Thyroid gland (tissue), 4 donors: ENCODE results near the gene KIAA0586. TPM values are rescaled to one million over a fixed set of nuclear protein-coding genes. Genes with fewer than 3 reads are reported as not detected.

ENCODE experiments used
- DNase-seq, 2 donors: peaks; one replicate each; pipeline ENCODE4 v3.0.0-alpha.2; 2019
- H3K27ac ChIP-seq, 3 donors: fragments of 200-600 bp; sonication (generic); 1 replicate in 2 of 3; 2 replicates in 1 of 3; pipeline ENCODE4 v1.5.1; 2016 to 2019; ENCODE audit warnings: mild to moderate bottlenecking in 1 of 3, moderate library complexity in 1 of 3
- H3K27me3 ChIP-seq: fragments of 200-600 bp; sonication (generic); one replicate; pipeline ENCODE4 v1.5.1; 2019
- H3K36me3 ChIP-seq, 2 donors: fragments of 200-600 bp; sonication (generic); one replicate each; pipeline ENCODE4 v1.5.1; 2016 to 2019
- H3K4me1 ChIP-seq, 2 donors: fragments of 200-600 bp; sonication (generic); one replicate each; pipeline ENCODE4 v1.5.1; 2017 to 2019
- H3K4me3 ChIP-seq, 3 donors: fragments of 200-600 bp; sonication (generic); replicated peaks in 1 of 3; 1 replicate in 2 of 3; 2 replicates in 1 of 3; pipeline ENCODE4 v1.5.1; 2016; ENCODE audit warnings: mild to moderate bottlenecking in 1 of 3
- H3K9me3 ChIP-seq: fragments of 200-600 bp; sonication (generic); one replicate; pipeline ENCODE4 v1.5.1; 2017
- CTCF ChIP-seq, 6 experiments: fragments of 200-600 bp in 3 of 6; fragments of 450-650 bp in 3 of 6; sonication (generic) in 3 of 6; IDR thresholded peaks; one replicate each; pipeline ENCODE4 v1.5.1; 2016 to 2019; ENCODE audit warnings: antibody characterized with exemption in 6 of 6, mild to moderate bottlenecking in 2 of 6, inconsistent platforms in 1 of 6, moderate library complexity in 1 of 6
- POLR2A ChIP-seq, 2 donors: fragments of 450-650 bp; IDR thresholded peaks; one replicate each; pipeline ENCODE4 v1.6.1; 2017; ENCODE audit warnings: antibody characterized with exemption in 2 of 2, mild to moderate bottlenecking in 2 of 2, moderate library complexity in 1 of 2
- WGBS, 2 donors: methylation state at CpG; one replicate each; pipeline ENCODE4 v1.1.5; 2017; 5-methylcytosine and 5-hydroxymethylcytosine counted together
- intact Hi-C: fragments of 100-400 bp; cut with DNase I; formaldehyde crosslinking; loops from one replicate; pipeline ENCODE4 v1.15.1; 2023
- total RNA-seq, 4 donors: library from RNA; depleted of rRNA; stranded (reverse); fragments of >200 nt; gene quantifications; one replicate each; pipeline ENCODE4 v1.2.3, GENCODE V29; 2016

KIAA0586 gene
- total RNA-seq, 4 donors from 2014 or later = 18.7 to 26.3 (median 21.2) TPM

GRCh38 chr14:58543253-58543652, 115.7 kb downstream of the KIAA0586 start:
- no peak overlapping the region for H3K4me3 ChIP-seq
- intact Hi-C loops = no loop called here
- no peaks in the 10 kb centered on the region for H3K4me1 ChIP-seq
- no peak for DNase-seq
- H3K9me3 ChIP-seq = no peaks in the 10 kb centered on the region
- H3K27me3 ChIP-seq = no peaks in the 10 kb centered on the region
- TF ChIP-seq CTCF (IDR thresholded peaks at IDR 0.05) (no peak), POLR2A (IDR thresholded peaks at IDR 0.05) (no peak)
- no peak overlapping the region for H3K27ac ChIP-seq
- 90 to 97% methylated on average over 1 of the region's 1 CpG for WGBS, 2 donors
- H3K36me3 ChIP-seq = no peaks in the 10 kb centered on the region

GRCh38 chr14:58547649-58548048, 120.1 kb downstream of the KIAA0586 start:
- intact Hi-C loops = no loop called here
- Histone ChIP-seq H3K9me3 (no peaks in the 10 kb centered on the region), H3K4me3 (no peak overlapping the region), H3K4me1 (peaks cover 0 to 4% of the 10 kb centered on the region in 2 donors), H3K27me3 (no peaks in the 10 kb centered on the region), H3K27ac (no peak overlapping the region), H3K36me3 (no peaks in the 10 kb centered on the region)
- TF ChIP-seq CTCF (IDR thresholded peaks at IDR 0.05) (no peak), POLR2A (IDR thresholded peaks at IDR 0.05) (no peak)
- DNase-seq = no peak
- 76 to 85% methylated on average over 10 of the region's 10 CpGs for WGBS, 2 donors

DNA sequence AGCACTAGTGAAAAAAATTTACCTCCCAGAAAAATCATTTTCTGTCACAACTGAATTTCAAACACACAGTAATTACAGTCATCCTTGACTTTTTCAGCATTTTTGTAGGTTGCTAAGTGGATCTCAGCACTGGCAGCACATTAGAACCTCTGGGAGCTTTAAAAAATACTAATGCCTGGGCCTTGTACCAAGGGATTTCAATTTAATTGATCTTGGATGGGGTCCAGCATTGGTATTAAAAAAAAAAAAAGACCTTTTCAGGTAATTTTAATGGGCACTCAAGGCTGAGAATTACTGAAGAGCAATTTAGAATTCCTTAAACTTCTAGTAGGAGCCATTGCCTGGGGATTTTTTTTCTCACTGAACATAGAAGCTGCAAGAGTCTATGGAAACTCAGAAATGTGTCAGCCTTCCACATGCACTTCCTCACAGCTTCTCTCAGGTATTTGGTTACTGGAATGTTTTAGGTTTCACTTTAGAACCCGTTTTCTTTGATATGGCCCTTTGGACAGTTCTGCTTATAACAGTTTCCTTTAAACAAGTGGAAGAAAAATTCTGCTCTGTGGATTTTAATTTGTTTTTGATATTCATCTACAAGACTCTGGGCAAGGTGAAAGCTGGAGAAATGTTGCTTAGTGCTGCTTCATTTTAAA, 121.7 kb downstream of the KIAA0586 start:
- intact Hi-C loops = no loop called here
- Histone ChIP-seq H3K4me3 (no peak overlapping the region), H3K9me3 (no peaks in the 10 kb centered on the region), H3K27ac (no peak overlapping the region), H3K27me3 (no peaks in the 10 kb centered on the region), H3K4me1 (peaks cover 0 to 4% of the 10 kb centered on the region in 2 donors), H3K36me3 (no peaks in the 10 kb centered on the region)
- WGBS, 2 donors = 32 to 47% methylated on average over 1 of the region's 1 CpG
- TF ChIP-seq POLR2A (IDR thresholded peaks at IDR 0.05) = no peak
- DNase-seq = no peak

- peaks cover 0 to 4% of the 10 kb centered on the region in 2 donors for H3K4me1 ChIP-seq
- no peak for TF ChIP-seq CTCF (IDR thresholded peaks at IDR 0.05)
- TF ChIP-seq POLR2A (IDR thresholded peaks at IDR 0.05) = no peak
- WGBS, 2 donors = 96 to 98% methylated on average over 3 of the region's 3 CpGs
- no peak for DNase-seq
- no peaks in the 10 kb centered on the region for H3K27me3 ChIP-seq
- no peaks in the 10 kb centered on the region for H3K36me3 ChIP-seq
- H3K27ac ChIP-seq = no peak overlapping the region
- no peak overlapping the region for H3K4me3 ChIP-seq
- intact Hi-C loops = no loop called here
- H3K9me3 ChIP-seq = no peaks in the 10 kb centered on the region
Observed at GRCh38 chr14:58553959-58554358, 126.4 kb downstream of the KIAA0586 start.

GRCh38 chr14:58555647-58556046, 128.1 kb downstream of the KIAA0586 start:
- Histone ChIP-seq H3K27ac (no peak overlapping the region), H3K4me1 (no peaks in the 10 kb centered on the region), H3K4me3 (no peak overlapping the region), H3K9me3 (no peaks in the 10 kb centered on the region), H3K36me3 (no peaks in the 10 kb centered on the region), H3K27me3 (no peaks in the 10 kb centered on the region)
- TF ChIP-seq CTCF (IDR thresholded peaks at IDR 0.05) (no peak), POLR2A (IDR thresholded peaks at IDR 0.05) (no peak)
- no peak for DNase-seq
- intact Hi-C loops = no loop called here
